ENCODE results near the gene MEX3C. TPM values are rescaled to one million over a fixed set of nuclear protein-coding genes. Genes with fewer than 3 reads are reported as not detected.

Gene MEX3C
- total RNA-seq, 1 donor from 2014 or later = 94.7 TPM

DNA sequence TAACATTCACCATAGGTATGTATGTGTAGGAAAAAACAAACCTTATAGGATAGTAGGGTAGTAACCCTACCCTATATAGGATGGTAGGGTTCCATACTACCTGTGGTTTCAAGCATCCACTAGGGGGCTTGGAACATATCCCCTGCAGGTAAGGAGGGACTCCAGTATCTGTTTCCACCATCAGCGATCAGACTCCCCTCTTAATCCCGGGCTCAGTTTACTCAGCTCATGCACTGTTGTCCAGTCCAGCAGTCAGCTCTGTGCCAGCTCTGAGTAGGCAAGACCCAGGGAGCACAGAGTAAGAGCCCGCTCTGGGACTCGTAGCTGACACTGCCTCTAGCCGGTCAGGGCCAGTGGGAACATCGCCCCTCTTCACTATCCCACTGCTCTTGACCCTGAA, 61.7 kb downstream of the MEX3C start:
- DNase-seq (ENCODE audit: low spot score) = no peak

DNA sequence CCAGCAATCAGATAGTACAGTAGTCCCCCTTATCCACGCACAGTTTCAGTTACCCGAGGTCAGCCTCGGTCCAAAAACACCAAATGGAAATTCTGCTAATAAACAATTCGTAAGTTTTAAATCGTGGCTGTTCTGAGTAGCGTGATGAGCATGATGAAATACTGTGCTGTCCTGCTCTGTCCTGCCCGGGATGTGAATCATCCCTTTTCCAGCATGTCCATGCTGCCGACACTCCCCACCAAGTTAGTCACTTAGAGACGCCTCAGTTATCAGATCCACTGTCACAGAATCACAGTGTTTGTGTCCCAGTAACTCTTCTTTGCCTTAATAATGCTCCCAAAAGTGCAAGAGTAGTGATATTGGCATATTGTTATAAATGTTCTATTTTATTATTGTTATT, 62.1 kb downstream of the MEX3C start:
- H3K4me3 ChIP-seq = no peak overlapping the region
- no peak overlapping the region for H3K4me3 Mint-ChIP-seq
- no peaks in the 10 kb centered on the region for H3K79me2 ChIP-seq (ENCODE audit: low read depth)
- no peak overlapping the region for H3K4me2 ChIP-seq
- no peak overlapping the region for H3K27ac Mint-ChIP-seq
- H3K27ac ChIP-seq = no peak overlapping the region
- H3K27me3 Mint-ChIP-seq (ENCODE audit: insufficient read depth, low read depth) = peaks cover 7% of the 10 kb centered on the region
- peaks cover 8% of the 10 kb centered on the region for H3K4me1 Mint-ChIP-seq
- H3K36me3 Mint-ChIP-seq = no peaks in the 10 kb centered on the region
- H3K9me3 ChIP-seq (ENCODE audit: low read depth) = no peaks in the 10 kb centered on the region
- peaks cover 16% of the 10 kb centered on the region for H3F3A ChIP-seq (ENCODE audit: low read depth)
- H3K36me3 ChIP-seq = no peaks in the 10 kb centered on the region
- no peak for TF ChIP-seq EZH2phosphoT487 (IDR thresholded peaks at IDR 0.05)
- TF ChIP-seq, protein P1, sequence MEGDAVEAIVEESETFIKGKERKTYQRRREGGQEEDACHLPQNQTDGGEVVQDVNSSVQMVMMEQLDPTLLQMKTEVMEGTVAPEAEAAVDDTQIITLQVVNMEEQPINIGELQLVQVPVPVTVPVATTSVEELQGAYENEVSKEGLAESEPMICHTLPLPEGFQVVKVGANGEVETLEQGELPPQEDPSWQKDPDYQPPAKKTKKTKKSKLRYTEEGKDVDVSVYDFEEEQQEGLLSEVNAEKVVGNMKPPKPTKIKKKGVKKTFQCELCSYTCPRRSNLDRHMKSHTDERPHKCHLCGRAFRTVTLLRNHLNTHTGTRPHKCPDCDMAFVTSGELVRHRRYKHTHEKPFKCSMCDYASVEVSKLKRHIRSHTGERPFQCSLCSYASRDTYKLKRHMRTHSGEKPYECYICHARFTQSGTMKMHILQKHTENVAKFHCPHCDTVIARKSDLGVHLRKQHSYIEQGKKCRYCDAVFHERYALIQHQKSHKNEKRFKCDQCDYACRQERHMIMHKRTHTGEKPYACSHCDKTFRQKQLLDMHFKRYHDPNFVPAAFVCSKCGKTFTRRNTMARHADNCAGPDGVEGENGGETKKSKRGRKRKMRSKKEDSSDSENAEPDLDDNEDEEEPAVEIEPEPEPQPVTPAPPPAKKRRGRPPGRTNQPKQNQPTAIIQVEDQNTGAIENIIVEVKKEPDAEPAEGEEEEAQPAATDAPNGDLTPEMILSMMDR (IDR thresholded peaks at IDR 0.05) = no peak
- no peak overlapping the region for H2AFZ ChIP-seq (replicated peaks)
- no peaks in the 10 kb centered on the region for H3K9me3 Mint-ChIP-seq
- H3K9ac ChIP-seq = no peak overlapping the region
- H4K20me1 ChIP-seq (ENCODE audit: low read depth) = no peaks in the 10 kb centered on the region
- no peaks in the 10 kb centered on the region for H3K4me1 ChIP-seq
- DNase-seq (ENCODE audit: low spot score) = no peak
- H3K27me3 ChIP-seq = no peaks in the 10 kb centered on the region

More for the DNA sequence above, 61.7 kb downstream of the MEX3C start:
- Histone ChIP-seq H2AFZ (replicated peaks) (no peak overlapping the region), H3K4me1 (no peaks in the 10 kb centered on the region), H3K9me3 (ENCODE audit: low read depth) (no peaks in the 10 kb centered on the region), H3K4me3 (no peak overlapping the region), H3K4me2 (no peak overlapping the region), H4K20me1 (ENCODE audit: low read depth) (no peaks in the 10 kb centered on the region), H3K79me2 (ENCODE audit: low read depth) (no peaks in the 10 kb centered on the region), H3K9ac (no peak overlapping the region), H3F3A (ENCODE audit: low read depth) (peaks cover 12% of the 10 kb centered on the region), H3K36me3 (no peaks in the 10 kb centered on the region), H3K27ac (no peak overlapping the region), H3K27me3 (no peaks in the 10 kb centered on the region)
- Mint-ChIP-seq H3K36me3 (no peaks in the 10 kb centered on the region), H3K4me3 (no peak overlapping the region), H3K9me3 (no peaks in the 10 kb centered on the region), H3K4me1 (peaks cover 8% of the 10 kb centered on the region), H3K27ac (no peak overlapping the region), H3K27me3 (ENCODE audit: insufficient read depth, low read depth) (peaks cover 7% of the 10 kb centered on the region)
- no peak for TF ChIP-seq EZH2phosphoT487 (IDR thresholded peaks at IDR 0.05)
- TF ChIP-seq, protein P1 (IDR thresholded peaks at IDR 0.05) = peak; percentile 53

DNA sequence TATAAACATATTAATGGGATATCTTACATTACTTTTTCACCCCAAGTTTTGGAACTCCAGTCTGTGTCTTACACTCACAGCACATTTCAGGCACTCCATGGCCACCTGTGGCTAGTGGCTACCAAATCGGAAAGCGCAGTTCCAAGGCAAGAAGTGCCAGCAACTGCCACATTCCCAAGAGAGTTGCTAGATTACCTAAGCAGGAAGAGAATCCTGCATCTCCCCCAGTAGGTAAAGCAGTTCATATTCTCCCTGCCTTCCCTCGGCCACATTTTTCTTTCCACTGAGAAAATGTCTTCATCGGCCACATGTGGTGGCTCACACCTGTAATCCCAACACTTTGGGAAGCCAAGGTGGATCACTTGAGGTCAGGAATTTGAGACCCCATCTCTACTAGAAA, 62.8 kb downstream of the MEX3C start:
- no peaks in the 10 kb centered on the region for H3K9me3 ChIP-seq (ENCODE audit: low read depth)
- peaks cover 20% of the 10 kb centered on the region for H3F3A ChIP-seq (ENCODE audit: low read depth)
- no peak overlapping the region for H2AFZ ChIP-seq (replicated peaks)
- no peaks in the 10 kb centered on the region for H3K79me2 ChIP-seq (ENCODE audit: low read depth)
- H4K20me1 ChIP-seq (ENCODE audit: low read depth) = no peaks in the 10 kb centered on the region
- H3K36me3 ChIP-seq = no peaks in the 10 kb centered on the region
- Mint-ChIP-seq H3K27me3 (ENCODE audit: insufficient read depth, low read depth) (peaks cover 7% of the 10 kb centered on the region), H3K27ac (no peak overlapping the region), H3K4me1 (peaks cover 8% of the 10 kb centered on the region), H3K36me3 (no peaks in the 10 kb centered on the region), H3K4me3 (no peak overlapping the region), H3K9me3 (no peaks in the 10 kb centered on the region)
- H3K27me3 ChIP-seq = no peaks in the 10 kb centered on the region
- H3K4me1 ChIP-seq = no peaks in the 10 kb centered on the region
- no peak overlapping the region for H3K27ac ChIP-seq
- TF ChIP-seq, protein P1 (IDR thresholded peaks at IDR 0.05) = no peak
- no peak for TF ChIP-seq EZH2phosphoT487 (IDR thresholded peaks at IDR 0.05)
- TF ChIP-seq EZH2 (IDR thresholded peaks at IDR 0.05) = no peak
- H3K4me2 ChIP-seq = no peak overlapping the region
- no peak overlapping the region for H3K9ac ChIP-seq
- H3K4me3 ChIP-seq = no peak overlapping the region
- no peak for DNase-seq (ENCODE audit: low spot score)
